Measurements from ENCODE around the gene TNFRSF6B.

GRCh38 chr20:63673951-63674350, 22.5 kb upstream of the TNFRSF6B start:
- TF ChIP-seq CTCF (IDR thresholded peaks at IDR 0.05) (no peak), POLR2A (IDR thresholded peaks at IDR 0.05) (no peak)
